H1 (cell line): Measurements from ENCODE around the gene CDC42BPB. TPM values are rescaled to one million over a fixed set of nuclear protein-coding genes. Genes with fewer than 3 reads are reported as not detected.

ENCODE experiments used
- BRCA1 ChIP-seq: IDR thresholded peaks from 2 replicates; pipeline ENCODE4 v1.6.1; 2012; ENCODE audit warnings: low read depth, low read length, improper control_type of control experiment
- HDAC2 ChIP-seq, 2 experiments: fragments of 300-600 bp in 1 of 2; sonication (generic) in 1 of 2; IDR thresholded peaks; 2 replicates each; pipeline ENCODE4 v1.6.1; 2011 to 2012; ENCODE audit warnings: low read depth in 2 of 2, low read length in 2 of 2, mild to moderate bottlenecking in 2 of 2, moderate library complexity in 2 of 2, borderline replicate concordance in 1 of 2, inconsistent platforms in 1 of 2
- JUN ChIP-seq: IDR thresholded peaks from 2 replicates; pipeline ENCODE4 v1.6.1; 2011; ENCODE audit warnings: low read depth, mild to moderate bottlenecking, improper control_type of control experiment, low read length
- KDM1A ChIP-seq: fragments of 200-600, 300-600 bp; sonication (generic); IDR thresholded peaks from 2 replicates; pipeline ENCODE4 v1.7.1; 2016; ENCODE audit warnings: mild to moderate bottlenecking, low read length, borderline replicate concordance
- polyA plus RNA-seq, 7 experiments: library from polyadenylated mRNA; depleted of rRNA in 3 of 7; stranded (reverse) in 5 of 7; unstranded in 2 of 7; fragments of >200 nt in 5 of 7; fragments of 200-250 nt in 2 of 7; gene quantifications; 1 replicate in 5 of 7; 2 replicates in 1 of 7; 4 replicates in 1 of 7; pipeline versions ENCODE4 v1.2.1 to v1.2.3, GENCODE V29; 2011 to 2013; ENCODE audit warnings: missing spikeins in 2 of 7, mixed read lengths in 2 of 7
- total RNA-seq: library from RNA; stranded (reverse); fragmentation: NEBNext Ultra II Directional; extraction: Animal tissue kit (Norgen Biotek cat#: 25700); gene quantifications from 2 replicates; pipeline ENCODE4 v1.2.1, GENCODE V29; 2021

The CDC42BPB gene
- total and polyA plus RNA-seq, 2 of the 8 experiments (the other 6 are each of a cell fraction or from before 2014, with no cell fraction given): 51.2 to 88.2 TPM

DNA sequence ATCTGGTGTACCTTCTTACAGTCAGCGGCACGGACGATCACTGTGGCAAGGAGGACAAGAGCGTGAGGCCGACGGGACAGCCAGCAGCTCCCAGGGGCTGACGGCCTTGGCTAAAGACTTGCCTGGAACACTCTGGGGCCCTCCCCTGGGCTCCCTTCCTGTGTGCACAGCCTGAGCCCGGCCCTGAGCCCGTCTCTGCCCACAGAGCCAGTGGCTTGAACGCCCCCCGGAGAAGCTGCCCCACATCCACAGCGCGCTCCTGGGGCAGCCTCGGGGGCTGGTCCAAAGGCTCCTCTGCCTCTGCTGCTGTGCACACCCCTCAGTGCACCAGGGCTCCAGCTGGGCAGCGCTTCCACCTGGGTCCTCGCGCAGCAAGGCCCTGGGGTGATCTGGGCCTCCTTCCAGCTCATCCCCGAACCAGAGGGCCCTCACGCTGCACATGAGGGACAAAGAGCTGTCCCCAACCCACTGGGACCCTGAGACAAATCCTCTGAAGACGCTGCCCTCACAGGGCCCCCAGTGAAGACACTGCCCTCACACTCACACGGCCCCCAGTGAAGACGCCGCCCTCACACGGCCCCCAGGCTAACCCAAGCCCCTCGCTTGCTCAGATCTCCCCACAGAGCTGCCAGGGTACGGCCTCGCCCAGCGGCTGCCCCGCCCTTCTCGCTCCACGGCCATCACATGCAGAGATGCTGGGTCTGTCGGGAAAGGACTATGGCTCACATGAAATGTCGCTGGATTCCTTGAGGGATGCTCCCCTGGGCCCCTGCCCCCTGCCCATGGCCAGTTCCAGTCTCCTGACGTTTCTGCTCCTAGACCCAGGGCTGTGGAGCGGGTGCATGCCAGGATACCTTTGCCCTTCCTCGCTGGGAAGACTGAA is 112.7 kb downstream of the CDC42BPB start (continued):
- TF ChIP-seq BRCA1 (no peak), HDAC2 (IDR thresholded peaks at IDR 0.05; ENCODE audit: borderline replicate concordance in 1 of 2, low read depth in 2 of 2, low read length in 2 of 2) (no peak), KDM1A (no peak), JUN (no peak)
- TF ChIP-seq, all 59 proteins: peak for 0
